AML-193 (cell line): Measurements from ENCODE around the gene ZFAND2A.
"Not testable (repeated sequence)": the region's sequence is repeated elsewhere in the genome, so short reads cannot be mapped to it uniquely, and the experiment has no call there.

ENCODE experiments used
- DNase-seq, 2 experiments: peaks; one replicate each; lab custom pipeline; 2025; lab: John Stamatoyannopoulos, UW

The ZFAND2A gene

DNA sequence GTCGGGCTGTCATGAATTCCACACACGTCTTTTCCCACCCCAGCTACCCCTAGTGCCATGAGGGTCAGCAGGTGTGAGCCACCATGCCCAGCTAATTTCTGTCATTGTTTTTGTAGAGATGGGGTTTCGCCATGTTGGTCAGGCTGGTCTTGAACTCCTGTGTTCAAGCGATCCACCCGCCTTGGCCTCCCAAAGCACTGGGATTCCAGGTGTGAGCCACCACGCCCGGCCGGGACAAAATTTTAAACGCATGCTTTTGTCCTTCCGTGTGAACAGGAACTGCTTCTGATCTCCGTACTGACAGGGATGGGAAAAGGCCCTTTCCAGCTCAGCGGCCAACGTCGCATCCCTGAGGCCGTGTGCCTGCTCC, 15.6 kb upstream of the ZFAND2A start:
- DNase-seq: no peak

DNA sequence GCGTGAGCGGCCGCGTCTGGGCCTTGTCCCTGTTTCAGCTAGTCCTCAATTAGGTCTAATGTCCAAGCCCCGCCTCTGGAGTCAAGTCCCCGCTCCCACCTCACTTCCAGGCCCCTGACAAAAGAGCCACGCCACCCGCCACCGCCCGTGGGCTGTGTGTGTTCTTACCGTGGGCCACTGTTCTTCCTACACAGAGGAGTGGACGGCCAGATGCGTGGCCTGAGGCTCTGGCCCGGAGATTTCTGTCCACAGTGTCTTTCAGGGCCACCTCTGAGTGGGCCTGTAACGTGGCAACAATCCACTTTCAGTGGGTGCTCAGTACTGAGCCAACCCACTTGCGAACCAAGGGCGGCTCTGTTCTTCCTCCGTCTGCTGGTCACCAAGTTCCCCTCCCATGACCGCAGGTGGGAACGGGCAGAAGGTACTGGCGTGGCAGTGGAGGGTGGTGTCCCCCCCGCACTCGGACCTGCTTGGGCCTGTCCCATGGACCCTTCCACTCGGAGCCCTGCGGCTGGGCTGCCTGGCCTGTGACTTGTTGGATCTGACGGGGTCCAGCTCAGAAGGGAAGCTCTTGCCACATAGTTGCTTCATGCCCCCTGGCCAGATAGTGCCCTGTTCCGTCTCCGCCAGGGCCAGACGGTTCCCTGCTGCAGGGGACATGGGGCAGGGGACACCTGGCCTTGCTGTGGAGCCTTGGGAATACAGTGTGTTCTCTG, 15.0 kb upstream of the ZFAND2A start:
- no peak for DNase-seq

- DNase-seq: no peak
These were observed 14.0 kb upstream of the ZFAND2A start for GRCh38 chr7:1174002-1174401.

DNA sequence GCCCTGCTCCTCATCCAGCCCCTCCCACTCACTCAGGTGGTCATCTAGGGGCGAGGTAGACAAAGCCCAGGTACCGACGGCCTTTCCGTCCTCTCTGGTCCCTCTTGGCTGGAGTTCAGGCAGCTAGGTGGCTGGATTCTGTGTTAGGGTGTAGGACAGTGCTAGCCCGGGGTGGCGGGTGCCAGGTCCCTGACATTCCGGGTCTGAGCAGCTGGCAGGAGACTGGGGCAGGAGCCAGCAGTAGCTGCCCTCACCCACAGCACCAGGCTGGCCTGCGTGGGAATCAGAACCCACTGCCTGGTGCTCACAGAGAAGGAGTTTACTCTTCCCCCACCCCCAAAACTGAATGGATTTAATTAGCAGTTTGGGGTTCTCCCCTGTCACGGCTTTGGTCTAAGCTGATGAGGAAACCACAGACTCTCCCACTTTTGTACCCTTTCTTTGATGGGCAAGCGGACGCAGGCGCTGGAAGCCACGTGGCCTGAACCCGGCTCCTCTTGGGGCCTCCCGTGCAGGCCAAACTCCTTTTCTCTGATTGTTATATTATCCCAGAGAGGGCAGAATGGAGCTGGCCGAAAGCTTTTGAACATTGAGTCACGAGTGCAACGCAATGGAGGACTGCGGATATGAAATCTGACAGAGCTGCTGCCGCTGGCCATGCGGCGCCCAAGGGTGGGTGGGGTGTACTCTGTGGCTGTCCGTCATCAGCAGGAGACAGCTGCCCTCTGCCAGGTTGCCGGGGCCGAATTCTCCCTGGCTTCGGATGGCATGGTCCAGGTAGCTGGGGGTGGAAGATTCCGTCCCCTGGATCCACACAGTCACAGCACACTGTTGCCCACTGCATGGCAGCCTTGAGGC, 12.9 kb upstream of the ZFAND2A start:
- no peak for DNase-seq

DNA sequence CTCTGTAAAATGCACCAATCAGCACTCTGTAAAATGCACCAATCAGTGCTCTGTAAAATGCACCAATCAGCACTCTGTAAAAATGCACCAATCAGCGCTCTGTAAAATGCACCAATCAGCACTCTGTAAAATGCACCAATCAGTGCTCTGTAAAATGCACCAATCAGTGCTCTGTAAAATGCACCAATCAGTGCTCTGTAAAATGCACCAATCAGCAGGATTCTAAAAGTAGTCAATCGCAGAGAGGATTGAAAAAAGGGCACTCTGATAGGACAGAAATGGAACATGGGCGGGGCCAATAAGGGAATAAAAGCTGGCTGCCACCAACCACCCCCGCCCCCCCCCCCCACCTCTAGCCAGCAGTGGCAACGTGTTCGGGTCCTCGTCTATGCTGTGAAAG, 11.5 kb upstream of the ZFAND2A start:
- not testable (repeated sequence) for DNase-seq

DNA sequence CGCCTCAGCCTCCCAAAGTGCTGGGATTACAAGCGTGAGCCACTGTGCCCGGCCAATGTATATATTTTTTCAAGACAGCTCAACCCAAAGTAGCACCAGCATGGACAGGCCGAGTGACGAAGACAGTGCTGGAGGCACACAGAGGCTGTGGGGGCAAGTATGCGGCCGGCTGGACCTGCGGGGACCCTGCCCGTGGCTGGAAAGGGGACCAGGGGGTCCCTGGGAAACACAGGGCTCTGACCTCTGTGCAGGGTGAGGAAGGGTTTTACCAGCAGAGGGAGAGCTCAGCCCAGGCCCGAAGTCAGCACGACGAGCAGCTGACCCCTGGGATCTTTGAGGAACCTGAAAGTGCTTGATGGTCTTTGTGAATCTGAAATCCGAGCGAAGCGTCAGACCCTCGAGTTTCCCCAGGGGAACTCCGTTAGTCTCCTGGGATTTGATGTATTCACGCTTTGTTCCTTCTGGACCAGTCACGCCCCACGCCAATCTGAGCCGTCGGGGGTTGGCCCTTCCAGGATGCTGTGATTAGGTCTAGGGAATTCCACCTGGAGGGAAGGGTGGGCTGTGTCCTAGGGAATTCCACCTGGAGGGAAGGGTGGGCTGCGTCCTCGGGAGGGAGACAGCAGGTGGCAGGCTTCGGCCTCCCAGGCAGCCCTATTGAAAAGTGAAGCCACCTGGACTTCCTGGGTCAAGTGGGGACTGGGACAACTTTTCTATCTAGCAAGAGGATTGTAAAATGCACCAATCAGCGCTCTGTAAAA, 10.9 kb upstream of the ZFAND2A start:
- no peak for DNase-seq

GRCh38 chr7:1169409-1170368, 9.7 kb upstream of the ZFAND2A start:
- peak; percentile 34 to 42 for DNase-seq

- DNase-seq: no peak
These were observed 8.4 kb upstream of the ZFAND2A start for GRCh38 chr7:1168422-1168821.

- no peak for DNase-seq
These were observed 4.4 kb upstream of the ZFAND2A start for GRCh38 chr7:1164436-1164835.

DNA sequence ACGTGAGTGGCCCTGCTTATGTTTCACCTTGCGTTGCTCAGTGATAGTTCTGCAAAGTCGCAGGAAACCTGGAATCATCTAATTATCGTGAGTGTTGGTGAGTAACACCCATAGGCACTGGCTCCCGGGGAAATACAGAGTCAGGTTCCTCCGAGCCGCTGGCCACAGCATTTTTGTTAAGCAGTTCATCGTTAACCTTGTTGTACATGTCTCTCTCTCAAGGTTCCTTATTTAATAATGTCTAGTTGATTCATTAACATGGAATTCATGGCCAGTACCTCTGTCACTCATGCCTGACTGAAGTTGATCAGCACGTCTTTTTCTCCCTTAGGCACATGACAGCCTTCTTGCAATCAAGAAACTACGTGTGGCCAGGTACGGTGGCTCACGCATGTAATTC, 3.1 kb upstream of the ZFAND2A start:
- DNase-seq: no peak

DNA sequence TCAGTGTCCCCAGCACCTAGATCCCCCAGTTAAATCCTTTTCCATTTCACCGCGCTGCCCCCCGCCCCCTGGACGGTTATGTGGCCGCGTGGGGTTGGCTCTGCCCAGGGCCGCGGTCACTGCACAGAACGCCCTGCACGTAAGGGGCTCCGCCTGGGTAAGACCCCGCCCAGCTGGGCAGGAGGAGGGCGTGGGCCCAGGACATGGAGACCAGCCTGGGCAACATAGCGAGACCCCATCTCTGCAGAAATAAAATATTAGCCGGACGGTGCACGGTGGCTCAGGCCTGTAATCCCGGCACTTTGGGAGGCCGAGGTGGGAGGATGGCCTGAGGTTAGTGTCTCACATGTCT, 650 bp upstream of the ZFAND2A start:
- DNase-seq: no peak

DNA sequence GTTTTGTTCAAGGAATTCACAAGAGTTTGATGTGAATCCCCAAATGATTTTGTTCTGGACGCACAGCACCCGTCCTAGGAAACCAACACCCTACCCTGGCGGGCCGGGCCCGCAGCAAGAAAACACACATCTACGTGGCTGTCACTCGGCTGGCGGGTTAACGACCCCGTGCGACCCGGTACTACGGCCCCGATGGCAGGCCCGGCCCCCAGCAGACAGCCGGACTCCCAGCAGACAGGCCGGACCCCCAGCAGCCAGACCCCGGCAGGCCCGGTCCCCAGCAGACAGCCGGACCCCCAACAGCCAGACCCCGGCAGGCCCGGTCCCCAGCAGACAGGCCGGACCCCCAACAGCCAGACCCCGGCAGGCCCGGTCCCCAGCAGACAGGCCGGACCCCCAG, 765 bp downstream of the ZFAND2A start:
- not testable (repeated sequence) for DNase-seq

DNA sequence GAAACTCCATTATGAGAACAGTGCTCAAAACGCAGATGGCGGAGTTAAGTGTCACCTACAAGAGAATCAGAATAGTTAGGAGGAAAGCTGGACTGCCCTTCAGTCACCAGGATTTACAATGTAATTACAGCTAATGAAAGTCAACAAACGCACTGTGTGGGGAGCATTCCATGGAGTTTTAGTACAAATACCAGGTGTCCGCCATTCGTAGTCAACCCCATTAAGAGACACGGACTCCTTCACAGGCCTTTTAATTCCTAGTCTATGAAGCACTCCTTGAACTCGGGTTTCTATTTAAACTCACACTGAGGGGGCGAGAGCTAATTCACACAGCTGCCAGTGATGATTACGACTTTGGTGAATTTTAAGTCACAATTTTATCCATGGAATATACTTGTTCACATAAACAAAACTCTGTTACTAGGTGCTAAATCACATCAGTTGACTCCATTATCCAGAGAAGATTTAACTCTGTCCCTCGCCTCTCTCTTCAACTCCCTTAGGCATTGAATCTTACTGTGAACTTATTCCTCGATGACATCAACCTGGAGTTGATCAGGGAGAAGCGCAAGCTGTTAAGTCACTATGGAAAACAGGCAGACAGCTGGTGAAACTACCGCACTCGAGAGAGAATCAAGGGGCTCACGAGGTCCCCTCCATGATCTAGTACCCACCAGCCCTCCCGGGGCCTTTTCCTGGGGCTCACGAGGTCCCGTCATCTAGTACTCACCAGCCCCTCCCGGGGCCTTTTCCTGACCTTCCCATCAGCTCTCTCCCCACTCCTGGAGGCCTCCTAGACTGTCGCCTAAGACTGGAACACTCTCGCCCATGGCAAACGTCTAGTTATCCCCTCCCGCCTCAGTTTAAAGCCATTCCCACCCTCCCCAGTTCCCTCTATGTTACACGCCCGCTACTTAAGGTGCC, 1.5 kb downstream of the ZFAND2A start:
- no peak for DNase-seq

GRCh38 chr7:1156782-1157535, 3.0 kb downstream of the ZFAND2A start:
- DNase-seq: no peak

DNA sequence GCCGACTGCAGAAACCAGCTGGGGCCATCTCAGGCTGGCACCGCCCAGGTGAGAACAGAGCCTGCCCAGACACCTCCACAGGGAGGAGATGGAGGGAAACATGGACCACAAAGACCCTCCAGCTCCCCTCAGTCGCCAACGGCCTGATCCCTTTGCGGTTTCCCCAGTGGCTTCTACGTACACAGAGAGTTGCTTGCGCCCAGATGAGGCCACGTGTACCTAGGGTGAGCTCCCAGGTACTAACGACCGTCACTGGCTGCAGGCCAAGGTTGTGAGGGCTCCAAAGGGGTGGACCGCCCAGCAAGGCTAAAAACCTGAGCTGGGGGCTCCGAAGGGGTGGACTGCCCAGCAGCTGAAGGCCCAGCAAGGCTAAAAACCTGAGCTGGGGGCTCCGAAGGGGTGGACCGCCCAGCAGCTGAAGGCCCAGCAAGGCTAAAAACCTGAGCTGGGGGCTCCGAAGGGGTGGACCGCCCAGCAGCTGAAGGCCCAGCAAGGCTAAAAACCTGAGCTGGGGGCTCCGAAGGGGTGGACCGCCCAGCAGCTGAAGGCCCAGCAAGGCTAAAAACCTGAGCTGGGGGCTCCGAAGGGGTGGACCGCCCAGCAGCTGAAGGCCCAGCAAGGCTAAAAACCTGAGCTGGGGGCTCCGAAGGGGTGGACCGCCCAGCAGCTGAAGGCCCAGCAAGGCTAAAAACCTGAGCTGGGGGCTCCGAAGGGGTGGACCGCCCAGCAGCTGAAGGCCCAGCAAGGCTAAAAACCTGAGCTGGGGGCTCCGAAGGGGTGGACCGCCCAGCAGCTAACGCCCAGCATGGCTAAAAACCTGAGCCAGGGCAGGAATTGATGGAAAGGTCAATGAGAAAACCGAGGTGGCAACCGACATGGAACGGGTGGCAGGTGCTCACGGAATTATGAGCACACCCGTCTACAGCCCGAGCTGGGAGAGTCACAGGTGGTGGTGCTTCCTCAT, 3.9 kb downstream of the ZFAND2A start:
- not testable (repeated sequence) for DNase-seq

DNA sequence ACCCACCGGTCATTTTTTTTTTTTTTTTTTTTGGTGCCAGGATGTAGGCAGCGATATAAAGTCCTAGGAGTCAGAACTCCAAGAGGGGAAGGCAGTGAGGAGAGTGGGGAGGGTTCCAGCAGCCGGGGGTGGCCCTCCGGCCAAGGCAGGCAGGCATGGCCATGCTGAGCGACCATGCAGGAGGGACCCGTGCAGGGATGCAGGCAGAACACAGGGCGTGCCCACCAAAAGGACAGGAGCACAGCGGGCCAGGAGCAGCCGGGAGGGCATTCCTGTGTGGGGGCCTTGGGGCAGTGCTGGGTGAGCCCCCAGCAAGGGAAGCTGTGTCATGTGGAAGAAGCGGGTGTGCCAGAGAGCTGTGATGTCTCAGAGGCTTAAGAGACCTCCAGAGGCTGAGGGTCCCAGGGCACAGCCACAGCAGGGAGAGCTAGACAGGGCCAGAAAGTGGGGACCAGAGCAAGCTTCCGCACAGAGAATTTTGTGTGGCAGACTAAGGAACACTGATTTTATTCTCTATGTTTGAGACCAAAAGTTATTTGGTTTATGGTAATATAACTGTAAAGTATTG, 5.7 kb downstream of the ZFAND2A start:
- no peak for DNase-seq

DNA sequence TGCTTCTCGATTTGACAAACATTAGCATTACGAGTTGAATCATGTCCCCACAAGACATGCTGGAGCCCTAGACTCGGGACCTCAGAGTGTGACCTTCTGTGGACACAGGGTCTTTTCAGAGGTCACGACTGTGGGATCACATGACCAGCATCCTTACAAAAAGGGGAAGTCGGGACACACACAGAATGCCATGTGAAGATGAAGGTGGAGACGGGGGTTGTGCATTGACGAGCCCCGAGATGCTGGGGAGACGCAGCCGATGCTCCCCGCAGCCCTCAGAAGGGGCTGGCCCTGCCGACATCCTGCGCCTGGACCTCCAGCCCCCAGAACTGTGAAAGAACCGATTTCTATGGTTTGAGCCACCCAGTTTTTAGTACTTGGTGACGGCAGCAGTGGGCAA, 7.5 kb downstream of the ZFAND2A start:
- DNase-seq: no peak
